ENCODE data around the gene MCC.

The MCC gene

GRCh38 chr5:113150821-113151220 is 337.4 kb downstream of the MCC start:
- DNase-seq (ENCODE audit: low read depth), result no peak
- TF ChIP-seq CTCF (IDR thresholded peaks at IDR 0.05; ENCODE audit: low read length, missing control alignments), result no peak
- no peak overlapping the region for H3K4me3 ChIP-seq (replicated peaks; ENCODE audit: low read depth, low read length)

GRCh38 chr5:113150221-113150620 is 338.0 kb downstream of the MCC start:
- DNase-seq (ENCODE audit: low read depth), result no peak
- H3K4me3 ChIP-seq (replicated peaks; ENCODE audit: low read depth, low read length), result no peak overlapping the region
- TF ChIP-seq CTCF (IDR thresholded peaks at IDR 0.05; ENCODE audit: low read length, missing control alignments), result no peak

- no peak overlapping the region for H3K4me3 ChIP-seq (replicated peaks; ENCODE audit: low read depth, low read length)
- no peak for DNase-seq (ENCODE audit: low read depth)
These were observed 340.7 kb downstream of the MCC start for GRCh38 chr5:113147537-113147936.

GRCh38 chr5:113147101-113147508 is 341.1 kb downstream of the MCC start:
- TF ChIP-seq CTCF (IDR thresholded peaks at IDR 0.05; ENCODE audit: low read length, missing control alignments), result no peak
- peak; percentile 89 for DNase-seq (ENCODE audit: low read depth)
- no peak overlapping the region for H3K4me3 ChIP-seq (replicated peaks; ENCODE audit: low read depth, low read length)

More at GRCh38 chr5:113147537-113147936, 340.7 kb downstream of the MCC start:
- no peak for TF ChIP-seq CTCF (IDR thresholded peaks at IDR 0.05; ENCODE audit: low read length, missing control alignments)

GRCh38 chr5:113145757-113146387 is 342.4 kb downstream of the MCC start:
- DNase-seq (ENCODE audit: low read depth), result no peak
- no peak for TF ChIP-seq CTCF (IDR thresholded peaks at IDR 0.05; ENCODE audit: low read length, missing control alignments)
- H3K4me3 ChIP-seq (replicated peaks; ENCODE audit: low read depth, low read length), result no peak overlapping the region

- no peak overlapping the region for H3K4me3 ChIP-seq (replicated peaks; ENCODE audit: low read depth, low read length)
- no peak for DNase-seq (ENCODE audit: low read depth)
- no peak for TF ChIP-seq CTCF (IDR thresholded peaks at IDR 0.05; ENCODE audit: low read length, missing control alignments)
These were observed 346.1 kb downstream of the MCC start for GRCh38 chr5:113142186-113142585.
